Prostate gland (tissue), 2 donors: ENCODE results near the gene MRGPRX2.

Experiments
- POLR2A ChIP-seq: fragments of 450-650 bp; IDR thresholded peaks from one replicate; pipeline ENCODE4 v1.6.1; 2016; ENCODE audit warnings: antibody characterized with exemption, mild to moderate bottlenecking
- POLR2AphosphoS5 ChIP-seq: sonication (generic); formaldehyde crosslinking; IDR thresholded peaks from one replicate; pipeline ENCODE4 v1.6.1; 2017; ENCODE audit warnings: antibody characterized with exemption
- TF ChIP-seq, protein P1 (sequence below), 4 experiments: fragments of 200-600 bp in 2 of 4; fragments of 450-650 bp in 2 of 4; sonication (generic) in 2 of 4; IDR thresholded peaks; 1 replicate in 3 of 4; 2 replicates in 1 of 4; pipeline ENCODE4 v1.5.1; 2016 to 2019; ENCODE audit warnings: antibody characterized with exemption in 4 of 4, mild to moderate bottlenecking in 2 of 4, moderate library complexity in 2 of 4

DNA sequence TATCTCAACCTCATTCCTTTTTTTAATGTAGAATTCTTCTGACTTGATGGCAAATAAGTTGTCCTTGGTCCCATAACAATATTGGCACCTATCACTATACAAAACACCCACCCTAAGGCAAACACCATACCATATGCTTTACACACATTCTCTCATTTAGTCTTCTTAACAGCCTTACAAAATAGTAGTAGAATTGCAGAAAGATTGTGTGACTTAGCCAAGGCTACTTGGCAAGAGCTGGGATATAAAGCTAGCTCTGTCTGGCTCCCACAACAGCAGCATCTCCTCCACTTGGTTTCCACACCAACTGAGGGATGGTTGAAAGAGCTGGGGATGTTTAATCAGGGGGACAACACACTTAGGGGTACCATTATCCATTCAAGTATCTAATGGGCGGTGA lies 46.6 kb upstream of the MRGPRX2 start:
- TF ChIP-seq POLR2A: no peak
- TF ChIP-seq, protein P1, sequence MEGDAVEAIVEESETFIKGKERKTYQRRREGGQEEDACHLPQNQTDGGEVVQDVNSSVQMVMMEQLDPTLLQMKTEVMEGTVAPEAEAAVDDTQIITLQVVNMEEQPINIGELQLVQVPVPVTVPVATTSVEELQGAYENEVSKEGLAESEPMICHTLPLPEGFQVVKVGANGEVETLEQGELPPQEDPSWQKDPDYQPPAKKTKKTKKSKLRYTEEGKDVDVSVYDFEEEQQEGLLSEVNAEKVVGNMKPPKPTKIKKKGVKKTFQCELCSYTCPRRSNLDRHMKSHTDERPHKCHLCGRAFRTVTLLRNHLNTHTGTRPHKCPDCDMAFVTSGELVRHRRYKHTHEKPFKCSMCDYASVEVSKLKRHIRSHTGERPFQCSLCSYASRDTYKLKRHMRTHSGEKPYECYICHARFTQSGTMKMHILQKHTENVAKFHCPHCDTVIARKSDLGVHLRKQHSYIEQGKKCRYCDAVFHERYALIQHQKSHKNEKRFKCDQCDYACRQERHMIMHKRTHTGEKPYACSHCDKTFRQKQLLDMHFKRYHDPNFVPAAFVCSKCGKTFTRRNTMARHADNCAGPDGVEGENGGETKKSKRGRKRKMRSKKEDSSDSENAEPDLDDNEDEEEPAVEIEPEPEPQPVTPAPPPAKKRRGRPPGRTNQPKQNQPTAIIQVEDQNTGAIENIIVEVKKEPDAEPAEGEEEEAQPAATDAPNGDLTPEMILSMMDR (IDR thresholded peaks at IDR 0.05): no peak
- no peak for TF ChIP-seq POLR2AphosphoS5
